HG03045 (cell line): Measurements from ENCODE around the gene KCNMB3.
"Not testable (repeated sequence)": the region's sequence is repeated elsewhere in the genome, so short reads cannot be mapped to it uniquely, and the experiment has no call there.

ENCODE experiments used
- ATAC-seq: cut with Tn5 transposase; IDR thresholded peaks from one replicate; pipeline ENCODE4 v1.9.1; 2021; ENCODE audit warnings: mild to moderate bottlenecking, moderate library complexity; ENCODE audit not compliant: unreplicated experiment

Gene KCNMB3, protein sequence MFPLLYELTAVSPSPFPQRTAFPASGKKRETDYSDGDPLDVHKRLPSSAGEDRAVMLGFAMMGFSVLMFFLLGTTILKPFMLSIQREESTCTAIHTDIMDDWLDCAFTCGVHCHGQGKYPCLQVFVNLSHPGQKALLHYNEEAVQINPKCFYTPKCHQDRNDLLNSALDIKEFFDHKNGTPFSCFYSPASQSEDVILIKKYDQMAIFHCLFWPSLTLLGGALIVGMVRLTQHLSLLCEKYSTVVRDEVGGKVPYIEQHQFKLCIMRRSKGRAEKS

DNA sequence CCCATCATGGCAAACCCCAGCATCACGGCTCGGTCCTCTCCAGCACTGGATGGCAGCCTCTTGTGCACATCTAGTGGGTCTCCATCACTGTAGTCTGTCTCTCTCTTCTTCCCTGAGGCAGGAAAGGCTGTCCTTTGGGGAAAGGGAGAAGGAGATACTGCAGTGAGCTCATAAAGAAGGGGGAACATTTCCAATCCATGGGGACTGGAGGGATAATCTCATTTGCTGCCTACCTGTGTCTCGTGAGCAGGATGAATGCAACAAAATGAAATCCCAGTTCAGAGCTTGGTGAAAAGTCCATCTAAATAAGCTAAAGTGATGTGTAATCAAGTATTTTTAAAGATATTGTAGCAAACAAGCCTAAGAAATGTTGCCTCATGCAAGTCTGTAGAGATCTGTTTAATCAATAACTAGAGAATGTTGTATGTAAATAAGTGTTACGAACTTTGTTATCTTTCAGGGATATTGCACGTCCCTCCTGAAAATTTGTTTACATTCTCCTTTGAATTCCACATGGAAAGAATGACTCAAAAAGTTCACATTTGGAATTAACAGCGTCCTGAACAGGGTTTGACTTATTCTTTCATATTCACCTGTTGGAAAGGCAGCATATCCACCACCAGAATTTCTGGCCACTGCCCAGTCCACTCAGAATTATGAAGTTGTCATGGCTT, at the start of gene KCNMB3:
Gene KCNMB3 (minus strand): TSS at position 312 of the 674 bp plus-strand sequence. CDS start 124 bp downstream, at position 188.
- ATAC-seq = no peak

DNA sequence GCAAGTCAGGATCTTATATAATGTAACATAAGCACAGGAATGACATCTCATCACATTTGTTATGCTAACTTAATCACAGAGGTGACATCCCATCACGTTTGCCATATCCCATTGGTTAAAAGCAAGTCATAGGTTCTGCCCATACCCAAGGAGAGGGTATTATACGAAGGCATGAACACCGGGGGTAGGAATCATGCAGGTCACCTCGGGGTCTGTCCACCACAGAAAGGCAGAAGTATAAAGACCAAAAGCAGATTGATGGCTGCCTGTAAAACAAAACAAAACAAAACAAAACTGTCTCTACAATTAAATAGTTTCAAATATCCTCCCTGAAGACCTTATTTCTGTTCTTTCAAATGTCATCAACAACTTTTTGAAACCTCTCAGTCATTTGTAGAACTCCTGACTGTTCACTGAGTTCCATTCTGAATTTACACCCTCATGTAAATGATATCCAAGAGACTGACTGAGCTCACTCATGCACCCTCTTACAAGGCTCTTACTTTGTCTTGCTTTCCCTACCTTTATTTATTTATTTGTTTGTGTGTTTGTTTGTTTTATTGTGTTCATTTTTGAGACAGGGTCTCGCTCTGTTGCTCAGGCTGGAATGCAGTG, 49.2 kb upstream of the KCNMB3 start:
- no peak for ATAC-seq

DNA sequence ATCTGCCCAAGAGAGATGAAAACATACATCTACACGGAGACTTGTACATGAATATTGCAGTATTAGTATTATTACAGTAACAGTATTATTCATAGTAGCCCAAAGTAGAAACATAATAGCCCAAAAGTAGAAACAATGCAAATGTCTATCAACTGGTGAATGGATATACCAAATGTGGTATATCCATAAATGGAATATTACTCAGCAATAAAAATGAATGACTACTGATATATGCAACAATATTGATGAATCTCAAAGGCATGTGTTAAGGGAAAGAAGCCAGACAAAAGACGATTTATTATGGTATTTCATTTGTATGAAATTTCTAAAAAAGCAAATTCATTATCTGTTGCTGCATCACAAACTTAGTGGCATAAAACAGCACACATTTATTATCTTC, 48.4 kb upstream of the KCNMB3 start:
- ATAC-seq = no peak

DNA sequence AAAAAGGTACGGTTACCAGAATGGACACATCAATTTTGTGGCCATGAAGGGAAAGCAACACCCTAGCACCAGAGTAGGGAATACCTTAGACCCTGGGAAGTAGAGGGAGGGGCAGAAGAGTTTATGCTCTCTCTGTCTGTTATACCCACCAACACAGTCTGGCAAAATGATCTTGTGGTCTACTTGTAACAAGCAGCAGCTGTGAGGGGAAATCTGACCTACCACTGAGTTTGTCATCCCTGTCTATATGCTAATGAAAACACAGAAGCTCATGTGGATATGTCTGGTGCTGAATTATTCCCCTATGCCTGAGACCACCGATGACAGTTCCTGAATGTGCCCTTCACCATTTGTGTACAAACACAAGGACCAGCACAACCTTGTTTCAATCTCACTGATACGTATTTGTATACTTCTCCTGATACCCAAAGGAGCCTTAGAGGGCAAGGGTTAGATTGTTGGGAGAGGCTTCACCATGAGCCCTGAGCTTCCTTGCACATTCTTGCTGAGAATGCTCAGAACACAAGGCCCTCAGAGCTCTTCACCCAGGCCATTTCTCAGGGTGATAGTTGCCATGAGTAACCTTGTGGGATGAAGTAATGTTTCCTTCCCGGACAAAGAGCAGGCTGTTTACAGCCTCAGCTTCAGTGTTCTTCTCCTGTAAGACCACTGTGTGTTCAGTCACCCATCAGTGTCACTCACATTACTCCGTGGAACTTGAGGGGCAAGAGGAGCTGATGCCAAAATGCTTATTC, 47.2 kb upstream of the KCNMB3 start:
- ATAC-seq = no peak

DNA sequence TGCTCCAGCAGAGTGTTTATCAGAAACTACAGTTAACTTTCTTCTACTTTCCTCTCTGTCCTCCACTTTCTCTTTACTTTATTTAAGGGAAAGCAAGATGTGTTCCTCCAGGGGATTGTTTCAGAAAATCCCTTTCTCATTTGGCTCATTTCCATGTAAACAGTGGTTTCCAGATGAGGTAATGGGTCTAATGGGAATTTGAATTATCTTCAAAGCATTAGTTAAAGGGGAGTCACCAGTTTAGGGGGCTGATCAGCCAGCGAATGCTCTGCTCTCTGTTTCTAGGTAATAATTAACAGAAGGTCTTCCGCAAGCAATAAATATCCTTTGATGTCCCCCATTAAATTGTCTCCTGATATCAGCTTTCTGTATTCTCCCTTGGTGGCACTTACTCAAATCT, 41.5 kb upstream of the KCNMB3 start:
- ATAC-seq = no peak

DNA sequence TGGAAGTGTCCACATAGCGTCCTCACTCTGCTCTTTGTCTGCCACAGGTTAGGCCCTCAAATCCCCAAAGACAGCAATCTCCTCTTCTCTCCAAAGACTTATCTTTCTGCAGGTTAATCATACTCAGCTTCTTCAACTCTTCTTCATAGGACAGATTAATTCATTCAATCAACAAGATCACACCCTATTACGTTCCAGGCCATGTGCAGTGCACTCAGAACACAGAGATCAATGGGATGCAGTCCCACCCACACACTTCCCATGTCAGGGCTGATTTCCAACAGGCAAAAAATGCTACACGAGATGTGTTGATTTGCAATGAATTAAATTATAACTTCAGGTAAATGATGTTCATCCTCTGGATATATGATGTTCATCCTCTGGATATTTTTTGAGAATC, 38.4 kb upstream of the KCNMB3 start:
- ATAC-seq = no peak

DNA sequence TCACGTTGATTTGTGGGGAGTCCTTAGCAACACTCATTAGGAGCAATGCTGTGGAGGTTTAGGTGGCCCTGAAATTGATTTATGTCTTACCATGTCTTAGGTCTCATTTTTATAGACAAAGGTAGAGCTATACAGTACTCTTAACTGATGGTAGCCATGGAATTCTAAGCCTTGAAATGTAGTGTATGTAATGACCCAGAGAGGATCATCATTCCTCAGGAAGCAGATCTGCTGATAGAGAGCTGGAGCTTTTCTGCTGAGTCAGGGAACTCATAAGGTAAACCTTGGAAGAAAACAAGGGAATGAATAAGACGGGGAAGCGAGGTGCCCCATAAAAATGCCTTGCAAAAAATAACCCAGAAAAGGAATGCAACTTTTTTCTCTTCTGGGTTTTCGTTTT, 37.9 kb upstream of the KCNMB3 start:
- ATAC-seq = no peak

DNA sequence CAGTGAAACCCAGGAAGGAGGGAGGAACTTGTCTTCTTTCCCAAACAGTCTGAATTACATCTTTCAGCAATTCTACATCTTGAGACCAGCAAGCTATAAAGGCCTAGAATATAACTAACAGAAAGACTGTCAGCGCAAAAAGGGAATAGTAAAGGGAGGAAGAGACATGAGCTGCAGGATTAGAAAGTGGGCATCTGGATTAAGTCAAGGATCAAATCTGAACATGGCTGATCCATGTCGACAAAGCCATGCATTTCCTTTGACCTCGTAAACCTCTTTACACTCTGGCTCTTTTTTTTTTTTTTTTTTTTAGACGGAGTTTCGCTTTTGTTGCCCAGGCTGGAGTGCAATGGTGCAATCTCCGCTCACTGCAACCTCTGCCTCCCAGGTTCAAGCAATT, 35.4 kb upstream of the KCNMB3 start:
- ATAC-seq = no peak

DNA sequence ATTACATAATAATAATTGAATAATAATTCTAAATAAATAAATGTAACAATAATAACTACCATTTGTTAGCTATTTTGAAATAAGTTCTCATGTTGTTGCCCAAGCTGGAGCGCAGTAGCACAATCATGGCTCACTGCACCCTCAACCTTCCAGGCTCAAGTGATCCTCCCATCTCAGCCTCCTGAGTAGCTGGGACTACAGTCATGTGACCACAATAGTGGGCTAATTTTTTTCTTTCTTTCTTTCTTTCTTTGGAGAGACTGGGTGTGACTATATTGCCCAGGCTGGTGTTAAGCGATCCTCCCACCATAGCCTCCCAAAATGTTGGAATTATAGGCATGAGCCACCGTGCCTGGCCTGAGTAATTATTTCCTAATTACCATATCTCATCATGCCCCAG, 30.9 kb upstream of the KCNMB3 start:
- no peak for ATAC-seq

DNA sequence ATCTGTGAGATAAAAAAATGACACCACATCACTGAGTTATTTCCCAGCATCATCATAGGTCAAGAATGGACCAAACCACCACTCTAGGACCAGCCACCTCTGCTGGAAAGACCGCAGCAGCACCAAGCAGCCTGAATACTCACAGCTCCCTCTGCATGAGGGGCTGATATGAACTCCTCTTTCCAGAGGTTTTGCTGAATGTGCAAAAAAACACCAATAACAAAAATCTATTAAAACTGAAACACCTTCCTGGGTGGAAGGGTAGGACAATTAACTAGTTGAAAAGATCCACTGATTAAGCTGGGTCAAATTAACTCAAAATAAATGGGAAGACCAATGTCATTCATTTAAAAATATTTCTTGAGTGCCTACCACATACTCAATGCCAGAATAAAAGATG, 28.9 kb upstream of the KCNMB3 start:
- ATAC-seq = no peak

DNA sequence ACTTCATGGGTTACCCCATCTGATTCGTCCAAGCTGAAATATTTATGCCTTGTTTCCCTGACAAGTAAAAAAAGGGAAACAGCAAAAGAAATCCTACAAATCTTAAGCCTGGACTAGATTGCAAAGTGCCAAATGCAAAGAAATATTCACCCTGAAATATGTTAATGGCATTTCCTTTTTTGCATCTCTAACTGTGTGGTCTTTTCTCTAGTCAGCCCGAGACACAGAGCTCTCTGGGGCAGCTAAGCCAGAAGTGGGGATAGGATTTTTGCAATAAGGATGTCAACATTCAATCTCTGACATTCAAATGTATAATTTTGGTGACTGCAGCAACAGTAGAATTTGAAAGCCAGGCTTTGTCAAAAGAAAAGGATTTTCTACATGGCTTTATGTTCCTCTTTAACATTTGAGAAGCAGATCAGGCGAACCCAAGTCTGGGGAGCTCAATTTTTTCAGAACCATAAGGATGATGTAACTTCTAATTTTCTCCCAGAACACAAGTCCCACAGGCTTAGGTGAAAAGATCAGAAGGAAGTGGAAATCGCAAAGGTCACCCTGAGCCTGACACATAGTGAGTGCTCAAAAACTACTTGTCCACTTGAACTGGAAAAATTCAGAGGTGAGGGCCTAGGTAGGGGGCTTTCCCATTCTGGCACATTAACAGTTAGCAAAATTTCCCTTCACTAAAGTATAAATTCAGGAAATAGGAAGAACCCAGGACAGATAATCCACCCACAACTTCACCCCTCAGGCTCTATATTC, 28.2 kb upstream of the KCNMB3 start:
- no peak for ATAC-seq

DNA sequence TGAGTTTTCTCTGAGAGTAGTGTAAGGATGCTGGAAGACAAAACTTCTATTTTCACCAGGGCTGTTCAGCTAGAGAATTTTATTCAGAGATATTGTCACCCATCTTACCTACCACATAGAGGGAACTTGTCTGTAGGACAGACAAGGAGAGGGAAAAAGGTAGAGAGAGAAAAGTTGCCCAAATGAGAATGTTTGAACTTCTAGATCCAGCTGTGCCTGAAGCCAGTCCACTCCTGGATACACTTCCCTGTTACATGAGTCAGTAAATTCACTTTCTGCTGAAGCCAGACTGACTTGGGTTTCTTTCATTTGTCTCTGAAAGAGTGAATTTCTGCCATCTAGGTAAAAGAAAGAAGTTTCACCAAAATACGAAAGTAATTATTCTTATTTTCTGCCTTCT, 27.2 kb upstream of the KCNMB3 start:
- ATAC-seq = no peak

DNA sequence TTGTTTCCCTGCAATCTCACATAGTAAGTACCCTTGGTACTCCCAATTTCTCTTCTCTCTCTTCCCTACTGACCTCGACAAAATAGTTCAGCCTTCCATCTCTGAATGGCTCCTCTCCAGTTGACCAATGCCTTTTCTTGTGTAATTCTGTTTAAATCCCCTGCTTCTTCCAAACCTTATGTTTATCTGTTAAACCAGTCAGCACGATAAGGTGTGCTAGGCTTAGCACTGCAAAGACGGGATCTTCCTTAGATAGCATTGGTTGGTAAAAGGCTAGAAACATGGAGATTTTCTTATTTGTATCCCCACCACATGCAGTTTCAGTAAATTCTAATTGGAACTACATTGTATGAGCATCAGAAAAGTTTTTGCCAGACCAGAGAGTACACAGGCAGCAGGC, 25.8 kb upstream of the KCNMB3 start:
- no peak for ATAC-seq

DNA sequence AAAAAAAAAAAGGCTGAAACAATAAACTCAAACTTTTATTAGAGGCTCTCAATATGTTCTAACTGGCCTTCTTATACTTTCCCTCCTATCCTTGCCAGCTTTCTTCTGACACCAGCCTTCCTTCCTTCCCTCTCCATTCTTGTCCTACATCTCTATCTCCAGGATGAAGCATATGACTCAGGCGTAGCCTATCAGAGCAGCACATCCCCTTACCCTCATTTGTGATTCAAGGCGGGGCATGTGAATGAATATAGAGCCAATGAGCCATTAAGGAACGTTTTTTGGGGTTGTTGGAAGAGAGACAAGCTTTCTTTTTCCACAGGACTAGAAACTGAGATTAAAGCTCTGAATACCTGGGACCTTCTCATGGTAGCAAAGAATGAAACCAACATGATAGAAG, 25.1 kb upstream of the KCNMB3 start:
- no peak for ATAC-seq

DNA sequence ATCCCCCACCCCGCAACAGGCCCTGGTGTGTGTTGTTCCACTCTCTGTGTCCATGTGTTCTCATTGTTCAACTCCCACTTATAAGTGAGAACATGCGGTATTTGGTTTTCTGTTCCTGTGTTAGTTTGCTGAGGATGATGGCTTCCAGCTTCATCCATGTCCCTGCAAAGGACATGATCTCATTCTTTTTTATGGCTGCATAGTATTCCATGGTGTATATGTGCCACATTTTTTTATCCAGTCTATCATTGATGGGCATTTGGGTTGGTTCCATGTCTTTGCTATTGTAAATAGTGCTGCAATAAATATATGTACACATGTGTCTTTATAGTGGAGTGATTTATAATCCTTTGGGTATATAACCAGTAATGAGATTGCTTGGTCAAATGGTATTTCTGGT, 23.5 kb upstream of the KCNMB3 start:
- ATAC-seq = not testable (repeated sequence)

DNA sequence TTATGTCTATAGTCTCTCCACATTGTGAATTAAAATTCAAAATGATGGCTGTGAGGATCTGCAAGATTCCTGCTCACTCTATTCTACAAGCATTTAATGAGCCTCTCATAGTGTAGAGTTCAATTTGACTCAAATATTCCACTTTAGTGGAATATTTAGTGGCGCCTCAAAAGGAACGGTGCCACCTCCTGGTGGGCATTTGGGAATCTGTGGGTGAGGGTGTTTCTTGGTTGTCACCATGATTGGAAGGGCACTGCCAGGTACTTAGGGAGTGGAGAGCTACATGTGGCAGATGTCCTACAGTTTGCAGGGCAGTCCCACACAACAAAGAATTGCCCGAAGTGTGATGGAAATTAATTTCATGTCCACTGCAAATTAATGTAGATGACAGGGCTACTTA, 21.5 kb upstream of the KCNMB3 start:
- no peak for ATAC-seq

DNA sequence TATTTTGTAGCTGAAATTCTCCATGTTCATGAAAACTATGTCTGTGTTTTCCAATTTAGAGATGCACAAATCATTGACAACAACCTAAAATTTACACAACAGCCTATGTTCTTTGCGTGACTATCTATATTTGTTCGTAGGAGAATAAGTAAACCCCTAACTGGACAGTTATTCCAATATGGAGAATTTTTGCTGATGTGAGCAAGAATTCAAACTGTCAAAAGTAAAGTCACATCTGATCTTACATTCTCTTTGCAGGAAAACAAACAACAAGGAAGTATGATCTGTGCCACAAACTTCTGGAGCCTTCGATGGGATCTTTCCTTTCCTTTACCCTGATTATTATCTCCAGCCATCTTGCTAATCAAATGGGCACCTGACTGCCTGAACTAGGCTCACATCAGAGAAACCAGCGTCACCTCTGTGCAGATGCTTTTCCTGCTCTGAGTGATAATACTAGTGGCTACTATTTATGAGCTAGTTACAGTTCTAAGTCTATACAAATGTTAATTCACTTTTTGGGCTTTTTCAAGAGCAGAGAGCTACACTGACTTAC, 18.3 kb upstream of the KCNMB3 start:
- ATAC-seq = no peak

DNA sequence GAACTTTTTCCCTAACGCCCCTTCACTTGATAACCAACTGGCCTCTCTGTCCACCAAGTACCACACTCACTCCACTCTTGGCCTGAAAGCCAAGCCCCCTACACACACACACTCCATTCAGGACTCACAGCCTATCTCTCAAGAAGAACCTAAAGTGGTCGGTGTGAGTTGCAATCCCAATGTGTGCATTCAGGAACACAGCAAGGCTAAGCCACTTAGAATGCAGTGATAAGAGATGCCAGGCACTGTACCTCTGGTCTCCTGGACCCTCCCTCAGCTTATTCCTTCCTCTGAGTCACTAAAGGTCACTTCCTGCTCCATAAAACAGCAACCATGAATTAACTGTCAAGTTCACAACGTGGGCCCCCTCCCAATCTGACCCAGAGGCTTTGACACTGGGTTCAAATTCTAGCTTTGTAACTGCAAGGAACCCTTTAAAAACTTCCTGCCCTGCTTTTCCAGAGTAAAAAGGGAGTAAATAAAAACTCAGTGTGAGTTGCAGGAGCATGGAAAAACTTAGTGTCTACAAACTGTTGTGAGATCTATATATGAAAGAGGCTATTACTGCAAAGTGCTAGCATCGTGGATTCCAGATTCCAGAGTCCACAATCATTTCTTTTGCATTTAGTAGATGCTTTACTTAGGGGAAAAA, 17.6 kb upstream of the KCNMB3 start:
- no peak for ATAC-seq

DNA sequence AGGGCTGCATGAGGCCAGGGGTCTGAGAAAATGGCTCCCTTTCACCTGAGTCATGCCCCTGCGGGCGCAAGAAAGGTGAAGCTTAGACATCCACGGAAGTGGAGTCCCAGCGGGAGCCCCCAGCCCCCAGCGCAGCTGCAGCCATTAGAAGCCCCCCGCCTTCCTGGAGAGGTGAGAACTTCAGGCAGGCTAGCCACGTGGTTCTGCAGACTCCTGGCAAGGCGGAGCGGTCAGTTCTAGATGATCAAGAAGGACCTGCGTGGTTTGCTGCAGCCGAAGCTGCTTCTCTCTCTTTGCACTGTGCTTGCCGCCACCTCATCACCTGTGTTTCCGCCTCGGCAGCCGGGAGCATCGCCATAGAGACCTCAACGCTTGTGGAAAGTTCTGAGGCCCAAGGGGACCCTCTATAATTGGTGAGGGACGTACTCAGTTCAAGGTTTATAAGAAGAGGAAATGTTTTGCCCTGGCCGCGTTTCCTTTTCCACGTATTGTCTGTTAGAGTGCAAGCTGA, 15.8 kb upstream of the KCNMB3 start:
- ATAC-seq = no peak

DNA sequence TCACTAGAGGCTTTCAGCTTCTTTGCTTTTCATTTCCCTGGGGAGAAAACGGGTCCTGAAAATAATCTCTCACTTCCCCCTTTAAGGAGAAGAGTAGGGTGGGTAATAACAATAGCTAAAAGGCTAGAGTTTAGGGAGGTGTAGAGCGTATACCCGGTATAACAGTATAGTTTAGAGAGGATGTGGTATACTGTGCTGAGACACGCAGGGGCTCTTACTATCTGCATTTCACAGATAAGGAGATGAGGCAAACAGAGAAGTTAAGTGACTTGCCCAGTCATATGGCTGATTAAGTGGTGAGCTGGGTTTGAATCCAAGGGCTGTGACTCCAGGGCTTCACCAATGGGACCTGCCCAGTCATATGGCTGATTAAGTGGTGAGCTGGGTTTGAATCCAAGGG, 15.0 kb upstream of the KCNMB3 start:
- no peak for ATAC-seq
